ENCODE results near the gene CYBC1.
"Not testable (repeated sequence)": the region's sequence is repeated elsewhere in the genome, so short reads cannot be mapped to it uniquely, and the experiment has no call there.

The CYBC1 gene

DNA sequence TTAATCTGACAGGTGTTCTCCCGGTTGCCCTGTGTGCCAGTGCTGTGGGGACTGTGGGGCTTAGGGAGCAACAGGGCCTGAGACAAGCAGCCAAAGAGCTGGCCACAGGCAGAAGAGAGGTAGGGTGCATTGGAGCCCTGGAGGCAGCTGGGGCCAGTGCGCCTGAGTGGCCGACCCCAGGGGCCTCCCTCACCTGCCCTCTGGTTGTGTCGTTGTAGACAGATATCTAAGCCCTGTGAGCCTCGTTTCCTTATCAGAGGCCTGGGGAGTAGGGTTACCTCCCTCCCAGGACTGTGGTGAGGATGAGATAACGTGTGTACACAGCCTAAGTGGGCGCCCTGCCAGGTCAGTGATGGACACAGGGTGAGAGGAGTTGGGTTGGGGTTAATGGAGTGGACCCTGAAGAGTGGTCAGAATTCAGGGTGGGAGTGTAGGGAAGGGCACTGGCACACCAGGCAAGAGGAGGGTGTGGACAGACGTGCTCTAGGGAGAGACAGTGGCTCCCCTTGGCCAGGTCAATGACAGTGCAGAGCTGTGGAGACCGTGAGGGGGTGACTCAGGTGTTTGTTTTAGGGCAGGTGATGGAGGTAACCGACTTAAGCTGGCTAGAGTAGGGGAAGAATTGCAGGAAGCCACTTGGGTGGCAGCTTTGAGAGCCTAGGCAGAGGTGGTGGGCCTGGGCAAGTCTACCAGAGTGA, 11.4 kb upstream of the CYBC1 start:
- DNase-seq (ENCODE audit: low spot score) = no peak
- TF ChIP-seq, protein P1, sequence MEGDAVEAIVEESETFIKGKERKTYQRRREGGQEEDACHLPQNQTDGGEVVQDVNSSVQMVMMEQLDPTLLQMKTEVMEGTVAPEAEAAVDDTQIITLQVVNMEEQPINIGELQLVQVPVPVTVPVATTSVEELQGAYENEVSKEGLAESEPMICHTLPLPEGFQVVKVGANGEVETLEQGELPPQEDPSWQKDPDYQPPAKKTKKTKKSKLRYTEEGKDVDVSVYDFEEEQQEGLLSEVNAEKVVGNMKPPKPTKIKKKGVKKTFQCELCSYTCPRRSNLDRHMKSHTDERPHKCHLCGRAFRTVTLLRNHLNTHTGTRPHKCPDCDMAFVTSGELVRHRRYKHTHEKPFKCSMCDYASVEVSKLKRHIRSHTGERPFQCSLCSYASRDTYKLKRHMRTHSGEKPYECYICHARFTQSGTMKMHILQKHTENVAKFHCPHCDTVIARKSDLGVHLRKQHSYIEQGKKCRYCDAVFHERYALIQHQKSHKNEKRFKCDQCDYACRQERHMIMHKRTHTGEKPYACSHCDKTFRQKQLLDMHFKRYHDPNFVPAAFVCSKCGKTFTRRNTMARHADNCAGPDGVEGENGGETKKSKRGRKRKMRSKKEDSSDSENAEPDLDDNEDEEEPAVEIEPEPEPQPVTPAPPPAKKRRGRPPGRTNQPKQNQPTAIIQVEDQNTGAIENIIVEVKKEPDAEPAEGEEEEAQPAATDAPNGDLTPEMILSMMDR (IDR thresholded peaks at IDR 0.05; ENCODE audit: extremely low read depth, missing control alignments) = no peak

DNA sequence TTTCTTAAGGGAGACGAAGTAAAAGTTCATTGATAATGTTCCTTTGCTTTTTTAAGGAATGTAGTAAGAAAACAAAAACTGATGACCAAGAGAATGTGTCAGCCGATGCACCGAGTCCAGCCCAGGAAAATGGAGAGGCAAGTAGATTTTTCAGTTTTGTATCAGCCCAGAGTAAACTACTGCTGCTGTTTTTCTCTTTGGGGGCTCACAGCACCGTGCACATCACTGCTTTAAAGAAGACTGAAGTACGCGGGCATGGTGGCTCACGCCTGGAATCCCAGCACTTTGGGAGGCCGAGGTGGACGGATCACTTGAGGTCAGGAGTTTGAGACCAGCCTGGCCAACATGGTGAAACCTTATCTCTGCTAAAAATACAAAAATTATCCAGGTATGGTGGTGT, 9.4 kb upstream of the CYBC1 start:
- not testable (repeated sequence) for DNase-seq (ENCODE audit: low spot score)

DNA sequence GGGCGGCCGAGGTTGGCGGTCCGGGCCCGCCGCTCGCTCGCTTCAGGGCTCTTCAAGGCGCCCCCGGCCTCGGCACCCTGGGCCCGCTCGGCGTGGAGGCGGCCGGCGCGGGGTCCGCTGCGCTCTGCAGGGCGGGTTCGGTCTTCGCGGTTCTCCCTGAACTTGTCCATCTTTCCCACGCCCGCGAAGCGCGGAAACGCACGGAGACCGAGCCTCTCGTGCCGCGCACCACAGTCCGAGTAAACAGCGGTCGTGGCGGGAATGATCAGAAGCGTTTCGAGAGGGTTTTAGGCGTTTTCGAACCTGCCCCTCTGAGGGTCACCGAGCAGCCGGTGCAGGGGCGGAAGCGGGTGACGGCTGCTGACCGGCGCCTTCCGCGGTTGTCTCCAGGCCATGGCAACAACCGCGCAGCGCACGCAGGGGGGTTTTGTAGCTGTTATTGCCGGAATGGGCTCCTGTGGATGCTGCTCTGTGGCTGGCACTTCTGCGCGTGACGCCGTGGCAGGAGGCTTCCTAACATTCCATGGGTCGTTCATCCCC, 8.4 kb upstream of the CYBC1 start:
- TF ChIP-seq, protein P1 (IDR thresholded peaks at IDR 0.05; ENCODE audit: extremely low read depth, missing control alignments) = no peak
- peak; percentile 50 for DNase-seq (ENCODE audit: low spot score)

- TF ChIP-seq, protein P1 (IDR thresholded peaks at IDR 0.05; ENCODE audit: extremely low read depth, missing control alignments) = no peak
- peak; percentile 99 for DNase-seq (ENCODE audit: low spot score)
These were observed 7.8 kb upstream of the CYBC1 start, which contains the start of gene NARF for GRCh38 chr17:82458179-82458884. Gene NARF, plus strand, starts transcription at chr17:82458741. Its CDS starts 63 bp downstream, at chr17:82458804.

DNA sequence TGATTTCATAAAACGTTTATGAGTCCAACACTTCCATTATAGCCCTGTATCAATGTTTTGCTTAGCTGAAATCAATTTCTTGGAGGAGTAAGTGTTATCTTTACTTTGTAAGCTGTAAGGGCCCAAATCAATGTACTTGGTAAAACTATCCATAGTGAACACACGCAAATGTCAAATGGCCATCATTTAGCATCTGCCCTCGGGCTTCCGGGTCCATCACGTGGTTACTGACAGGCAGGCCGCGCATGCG, 7.3 kb upstream of the CYBC1 start:
- DNase-seq (ENCODE audit: low spot score) = peak; percentile 97
- TF ChIP-seq, protein P1 (IDR thresholded peaks at IDR 0.05; ENCODE audit: extremely low read depth, missing control alignments) = no peak

- TF ChIP-seq, protein P1 (IDR thresholded peaks at IDR 0.05; ENCODE audit: extremely low read depth, missing control alignments) = no peak
- DNase-seq (ENCODE audit: low spot score) = peak; percentile 39
These were observed 6.7 kb upstream of the CYBC1 start for GRCh38 chr17:82457073-82457928.

DNA sequence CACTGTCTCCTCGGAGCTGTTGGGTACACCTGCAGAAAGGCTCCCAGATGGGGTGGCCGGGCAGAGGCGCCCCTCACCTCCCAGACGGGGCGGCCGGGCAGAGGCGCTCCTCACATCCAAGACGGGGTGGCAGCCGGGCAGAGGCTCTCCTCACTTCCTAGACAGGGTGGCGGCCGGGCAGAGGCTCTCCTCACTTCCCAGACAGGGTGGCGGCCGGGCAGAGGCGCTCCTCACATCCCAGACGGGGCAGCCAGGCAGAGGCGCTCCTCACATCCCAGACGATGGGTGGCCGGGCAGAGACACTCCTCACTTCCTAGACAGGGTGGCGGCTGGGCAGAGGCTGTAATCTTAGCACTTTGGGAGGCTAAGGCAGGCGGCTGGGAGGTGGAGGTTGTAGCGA, 3.2 kb upstream of the CYBC1 start:
- not testable (repeated sequence) for DNase-seq (ENCODE audit: low spot score)

GRCh38 chr17:82453151-82453550, 2.6 kb upstream of the CYBC1 start:
- DNase-seq (ENCODE audit: low spot score) = not testable (repeated sequence)
